ENCODE results near the gene SHMT2. TPM values are rescaled to one million over a fixed set of nuclear protein-coding genes. Genes with fewer than 3 reads are reported as not detected.
A peak's percentile ranks its signal among the peaks of the same experiment; 100 is the strongest.

SHMT2 gene
- total RNA-seq = 268 and 270 TPM in 2 replicates

- TF ChIP-seq CTCF (IDR thresholded peaks at IDR 0.05) = no peak
- Mint-ChIP-seq H3K4me1 (peaks cover 86% of the 10 kb centered on the region), H3K36me3 (ENCODE audit: low read depth) (peaks cover 53% of the 10 kb centered on the region), H3K27ac (peak within 1 kb of the TSS; percentile 97), H3K9me3 (no peaks in the 10 kb centered on the region), H3K27me3 (peaks cover 3% of the 10 kb centered on the region), H3K4me3 (peak within 1 kb of the TSS; percentile 98)
- peak; percentile 56 for ATAC-seq (ENCODE audit: low read depth)
- DNase-seq = peak; percentile 76
- POLR2A ChIA-PET = interaction anchor here (0.5 to 10.6 kb wide), 15 partner anchors 8 to 527 kb away, joined by 3 to 268 read pairs (median 4); partner anchors contain the start of genes DDIT3, GLI1, LRP1 and NXPH4
- CTCF ChIA-PET = interaction anchor here (1.1 to 20.9 kb wide), 5 partner anchors 8 to 103 kb away, joined by 3 to 390 read pairs (median 21); partner anchors contain the start of gene NXPH4
- intact Hi-C loops (cut with micrococcal nuclease) = loop anchor here (1.0 to 10.0 kb wide), 3 partner anchors 9 to 395 kb away; partner anchors contain the start of gene NXPH4
Measured at GRCh38 chr12:57229634-57230380, at the start of gene SHMT2. Gene SHMT2, plus strand, starts transcription at chr12:57229711. Its CDS starts 68 bp downstream, at chr12:57229779.

- no peak for ATAC-seq (ENCODE audit: low read depth)
- H3K27me3 Mint-ChIP-seq = peaks cover 2% of the 10 kb centered on the region
- POLR2A ChIA-PET = interaction anchor here (1.1 kb wide), 1 partner anchor 68 kb away, joined by 3 read pairs; no protein-coding TSS in a partner anchor
- H3K4me1 Mint-ChIP-seq = peaks cover 4% of the 10 kb centered on the region
- CTCF ChIA-PET = interaction anchor here (1.9 to 2.9 kb wide), 3 partner anchors 57 to 111 kb away, joined by 8 to 20 read pairs (median 17); partner anchors contain the start of gene STAT6
- no peak overlapping the region for H3K27ac Mint-ChIP-seq
- no peaks in the 10 kb centered on the region for H3K36me3 Mint-ChIP-seq (ENCODE audit: low read depth)
- no peak for TF ChIP-seq CTCF (IDR thresholded peaks at IDR 0.05)
- intact Hi-C loops (cut with micrococcal nuclease) = no loop called here
- H3K4me3 Mint-ChIP-seq = no peak overlapping the region
- H3K9me3 Mint-ChIP-seq = no peaks in the 10 kb centered on the region
- no peak for DNase-seq
Measured at GRCh38 chr12:57180321-57180989, 49.1 kb upstream of the SHMT2 start.

- intact Hi-C loops (cut with micrococcal nuclease) = no loop called here
- H3K9me3 Mint-ChIP-seq = no peaks in the 10 kb centered on the region
- H3K4me3 Mint-ChIP-seq = no peak overlapping the region
- H3K36me3 Mint-ChIP-seq (ENCODE audit: low read depth) = no peaks in the 10 kb centered on the region
- ATAC-seq (ENCODE audit: low read depth) = no peak
- H3K27me3 Mint-ChIP-seq = peaks cover 2% of the 10 kb centered on the region
- peaks cover 4% of the 10 kb centered on the region for H3K4me1 Mint-ChIP-seq
- ChIA-PET POLR2A (interaction anchor here (0.5 to 1.1 kb wide), 3 partner anchors 33 to 69 kb away, joined by 3 to 6 read pairs (median 4); no protein-coding TSS in a partner anchor), CTCF (interaction anchor here (1.4 to 2.9 kb wide), 4 partner anchors 57 to 411 kb away, joined by 3 to 20 read pairs (median 12); partner anchors contain the start of gene STAT6)
- TF ChIP-seq CTCF (IDR thresholded peaks at IDR 0.05) = no peak
- H3K27ac Mint-ChIP-seq = no peak overlapping the region
- DNase-seq = no peak
Measured at GRCh38 chr12:57181072-57181471, 48.4 kb upstream of the SHMT2 start.

GRCh38 chr12:57181561-57182155, 47.9 kb upstream of the SHMT2 start:
- no peaks in the 10 kb centered on the region for H3K36me3 Mint-ChIP-seq (ENCODE audit: low read depth)
- ATAC-seq (ENCODE audit: low read depth) = no peak
- POLR2A ChIA-PET = interaction anchor here (1.0 to 1.9 kb wide), 2 partner anchors 54 to 70 kb away, joined by 6 to 11 read pairs; partner anchors contain the start of gene STAT6
- no peak for TF ChIP-seq CTCF (IDR thresholded peaks at IDR 0.05)
- H3K27ac Mint-ChIP-seq = no peak overlapping the region
- no peak for DNase-seq
- no peaks in the 10 kb centered on the region for H3K9me3 Mint-ChIP-seq
- peaks cover 4% of the 10 kb centered on the region for H3K4me1 Mint-ChIP-seq
- intact Hi-C loops (cut with micrococcal nuclease) = loop anchor here (2.0 kb wide), 1 partner anchor 425 kb away; no protein-coding TSS in a partner anchor
- CTCF ChIA-PET = interaction anchor here (1.4 to 2.9 kb wide), 5 partner anchors 57 to 412 kb away, joined by 3 to 20 read pairs (median 8); partner anchors contain the start of gene STAT6
- H3K4me3 Mint-ChIP-seq = no peak overlapping the region
- peaks cover 2% of the 10 kb centered on the region for H3K27me3 Mint-ChIP-seq
